ENCODE measurements around the gene JAGN1. TPM values are rescaled to one million over a fixed set of nuclear protein-coding genes. Genes with fewer than 3 reads are reported as not detected.

Gene JAGN1
- total and polyA plus RNA-seq, 7 donors: 24.7 to 55.1 (median 39.2) TPM

- 93 to 94% methylated on average over 12 of the region's 12 CpGs for WGBS, 2 donors
- Histone ChIP-seq H3K4me3 (no peak overlapping the region), H3K9me3 (no peaks in the 10 kb centered on the region), H3K36me3 (no peaks in the 10 kb centered on the region), H3K27me3 (no peaks in the 10 kb centered on the region), H3K4me1 (no peaks in the 10 kb centered on the region), H3K27ac (no peak overlapping the region)
- intact Hi-C loops (cut with DNase I): no loop called here
- DNase-seq: no peak
- TF ChIP-seq CTCF (IDR thresholded peaks at IDR 0.05) (no peak), POLR2A (IDR thresholded peaks at IDR 0.05) (no peak), EP300 (IDR thresholded peaks at IDR 0.05) (no peak), POLR2AphosphoS5 (IDR thresholded peaks at IDR 0.05) (no peak)
Measured at GRCh38 chr3:9876991-9877390, 13.4 kb upstream of the JAGN1 start.

- Histone ChIP-seq H3K9me3 (no peaks in the 10 kb centered on the region), H3K4me3 (no peak overlapping the region), H3K27me3 (no peaks in the 10 kb centered on the region), H3K36me3 (no peaks in the 10 kb centered on the region), H3K27ac (no peak overlapping the region), H3K4me1 (peaks cover 0 to 2% (median 2%) of the 10 kb centered on the region in 4 donors)
- TF ChIP-seq POLR2A (IDR thresholded peaks at IDR 0.05) (no peak), CTCF (IDR thresholded peaks at IDR 0.05) (no peak), POLR2AphosphoS5 (IDR thresholded peaks at IDR 0.05) (no peak), EP300 (IDR thresholded peaks at IDR 0.05) (no peak)
- intact Hi-C loops (cut with DNase I): no loop called here
- DNase-seq: no peak
- WGBS, 2 donors: 33 to 80% methylated on average over 5 of the region's 5 CpGs
Measured at GRCh38 chr3:9878700-9879099, 11.7 kb upstream of the JAGN1 start.

GRCh38 chr3:9879830-9880549, 10.4 kb upstream of the JAGN1 start, which contains the start of gene CIDEC:
Gene CIDEC, minus strand, starts transcription at chr3:9880253. Its CDS starts 1,767 bp downstream, at chr3:9878486.
- intact Hi-C loops (cut with DNase I): no loop called here
- Histone ChIP-seq H3K9me3 (no peaks in the 10 kb centered on the region), H3K4me3 (no peak within 1 kb of the TSS), H3K36me3 (no peaks in the 10 kb centered on the region), H3K27ac (peak within 1 kb of the TSS in 2 of 4 donors; percentile 15 to 40), H3K4me1 (peaks cover 0 to 15% (median 12%) of the 10 kb centered on the region in 4 donors), H3K27me3 (no peaks in the 10 kb centered on the region)
- TF ChIP-seq POLR2AphosphoS5 (IDR thresholded peaks at IDR 0.05) (no peak), POLR2A (IDR thresholded peaks at IDR 0.05) (no peak), CTCF (IDR thresholded peaks at IDR 0.05) (no peak), EP300 (IDR thresholded peaks at IDR 0.05) (no peak)
- 85 to 89% methylated on average over 7 of the region's 7 CpGs for WGBS, 2 donors
- DNase-seq: no peak

GRCh38 chr3:9881441-9881840, 9.0 kb upstream of the JAGN1 start:
- peaks cover 0 to 18% (median 13%) of the 10 kb centered on the region in 4 donors for H3K4me1 ChIP-seq

More at GRCh38 chr3:9881441-9881840, 9.0 kb upstream of the JAGN1 start:
- TF ChIP-seq CTCF (IDR thresholded peaks at IDR 0.05) (no peak), EP300 (IDR thresholded peaks at IDR 0.05) (no peak), POLR2AphosphoS5 (IDR thresholded peaks at IDR 0.05) (no peak), POLR2A (IDR thresholded peaks at IDR 0.05) (no peak)
- 88 to 90% methylated on average over 1 of the region's 1 CpG for WGBS, 2 donors
- Histone ChIP-seq H3K27ac (no peak overlapping the region), H3K4me3 (no peak overlapping the region), H3K27me3 (no peaks in the 10 kb centered on the region), H3K9me3 (no peaks in the 10 kb centered on the region), H3K36me3 (no peaks in the 10 kb centered on the region)
- DNase-seq: no peak
- intact Hi-C loops (cut with DNase I): no loop called here
